GM12865 (cell line): Measurements from ENCODE around the gene APOO.
"Not testable (repeated sequence)": the region's sequence is repeated elsewhere in the genome, so short reads cannot be mapped to it uniquely, and the experiment has no call there.

ENCODE experiments used
- DNase-seq: peaks from one replicate; pipeline ENCODE4 v3.0.0; 2010; ENCODE audit warnings: low read depth
- H3K4me3 ChIP-seq: 2 replicates; pipeline ENCODE4 v1.5.1; 2011; ENCODE audit warnings: mild to moderate bottlenecking, low read depth, low read length, control low read depth
- CTCF ChIP-seq: IDR thresholded peaks from 2 replicates; pipeline ENCODE4 v1.5.1; 2011; ENCODE audit warnings: low read length, control low read depth, low read depth, inconsistent platforms; ENCODE audit not compliant: insufficient read depth; ENCODE audit errors: missing control alignments

Gene APOO

GRCh38 chrX:23861215-23861896 is 46.4 kb downstream of the APOO start:
- DNase-seq, result peak; percentile 49
- TF ChIP-seq CTCF, result no peak
- H3K4me3 ChIP-seq, result no peak overlapping the region

- DNase-seq, H3K4me3 ChIP-seq: not testable (repeated sequence)
These were observed 48.5 kb downstream of the APOO start for GRCh38 chrX:23859238-23859637.

GRCh38 chrX:23857935-23858334 is 49.8 kb downstream of the APOO start:
- no peak overlapping the region for H3K4me3 ChIP-seq
- TF ChIP-seq CTCF, result no peak
- no peak for DNase-seq

- no peak overlapping the region for H3K4me3 ChIP-seq
- DNase-seq, result no peak
- no peak for TF ChIP-seq CTCF
These were observed 50.4 kb downstream of the APOO start for GRCh38 chrX:23857363-23857762.

GRCh38 chrX:23855569-23855968 is 52.2 kb downstream of the APOO start:
- H3K4me3 ChIP-seq, result no peak overlapping the region
- TF ChIP-seq CTCF, result no peak
- no peak for DNase-seq

- DNase-seq, result no peak
- no peak for TF ChIP-seq CTCF
- H3K4me3 ChIP-seq, result no peak overlapping the region
These were observed 52.8 kb downstream of the APOO start for GRCh38 chrX:23854945-23855344.

GRCh38 chrX:23854122-23854521 is 53.6 kb downstream of the APOO start:
- DNase-seq, result no peak
- TF ChIP-seq CTCF, result no peak
- H3K4me3 ChIP-seq, result no peak overlapping the region
